Measurements from ENCODE around the gene NFATC1. TPM values are rescaled to one million over a fixed set of nuclear protein-coding genes. Genes with fewer than 3 reads are reported as not detected.

NFATC1 gene
- polyA plus RNA-seq, 2 of the 4 experiments (the other 2 are of a cell fraction) = 0.52 to 1.7 TPM

DNA sequence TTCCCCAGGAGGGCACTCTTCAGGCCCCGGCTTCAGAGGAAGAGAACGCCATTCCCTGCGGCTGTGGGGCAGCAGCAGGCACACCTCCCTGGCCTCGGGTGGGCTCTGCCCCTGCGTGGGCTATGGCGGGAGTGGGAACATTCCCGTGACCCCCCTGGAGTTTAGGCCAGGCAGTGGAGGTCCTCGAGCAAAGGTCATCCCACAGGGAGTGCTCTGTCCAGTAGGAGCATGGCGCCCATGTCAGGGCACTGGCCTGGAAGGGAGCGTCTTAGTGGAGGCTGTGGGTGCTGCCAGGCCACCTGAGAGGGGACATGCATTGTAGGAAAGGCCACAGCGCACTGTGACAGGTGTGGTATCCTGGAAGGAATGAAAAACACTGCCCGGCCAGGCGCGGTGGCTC is 9.2 kb upstream of the NFATC1 start (continued):
- TF ChIP-seq, protein P1, sequence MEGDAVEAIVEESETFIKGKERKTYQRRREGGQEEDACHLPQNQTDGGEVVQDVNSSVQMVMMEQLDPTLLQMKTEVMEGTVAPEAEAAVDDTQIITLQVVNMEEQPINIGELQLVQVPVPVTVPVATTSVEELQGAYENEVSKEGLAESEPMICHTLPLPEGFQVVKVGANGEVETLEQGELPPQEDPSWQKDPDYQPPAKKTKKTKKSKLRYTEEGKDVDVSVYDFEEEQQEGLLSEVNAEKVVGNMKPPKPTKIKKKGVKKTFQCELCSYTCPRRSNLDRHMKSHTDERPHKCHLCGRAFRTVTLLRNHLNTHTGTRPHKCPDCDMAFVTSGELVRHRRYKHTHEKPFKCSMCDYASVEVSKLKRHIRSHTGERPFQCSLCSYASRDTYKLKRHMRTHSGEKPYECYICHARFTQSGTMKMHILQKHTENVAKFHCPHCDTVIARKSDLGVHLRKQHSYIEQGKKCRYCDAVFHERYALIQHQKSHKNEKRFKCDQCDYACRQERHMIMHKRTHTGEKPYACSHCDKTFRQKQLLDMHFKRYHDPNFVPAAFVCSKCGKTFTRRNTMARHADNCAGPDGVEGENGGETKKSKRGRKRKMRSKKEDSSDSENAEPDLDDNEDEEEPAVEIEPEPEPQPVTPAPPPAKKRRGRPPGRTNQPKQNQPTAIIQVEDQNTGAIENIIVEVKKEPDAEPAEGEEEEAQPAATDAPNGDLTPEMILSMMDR (IDR thresholded peaks at IDR 0.05) = no peak

DNA sequence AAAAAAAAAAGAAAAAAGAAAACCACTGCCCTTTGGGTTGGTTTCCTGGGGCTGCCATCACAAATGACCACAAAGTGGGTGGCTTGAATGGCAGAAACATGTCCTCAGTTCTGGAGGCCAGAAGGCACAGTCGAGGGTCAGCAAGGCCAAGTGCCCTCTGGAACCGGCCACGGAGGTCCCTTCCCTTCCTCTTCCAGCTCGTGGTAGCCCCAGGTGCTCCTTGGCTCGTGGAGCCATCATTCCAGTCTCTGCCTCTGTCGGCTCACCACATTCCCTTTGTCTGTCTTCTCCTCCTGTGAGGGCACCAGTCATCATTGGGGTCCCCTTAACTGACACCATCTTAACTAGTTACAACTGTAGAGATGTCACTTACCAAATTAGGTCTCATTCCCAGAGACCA is 8.5 kb upstream of the NFATC1 start:
- DNase-seq (ENCODE audit: low read depth in 1 of 2, low spot score in 1 of 2) (no peak), FAIRE-seq (no peak), ATAC-seq (no peak)
- ChIA-PET CTCF (interaction anchor here (5.4 kb wide), 1 partner anchor 6 kb away, joined by 48 read pairs; no protein-coding TSS in a partner anchor), POLR2A (no interaction called here)
- H3K4me2 ChIP-seq = no peak overlapping the region
- H3K9me3 ChIP-seq = no peaks in the 10 kb centered on the region
- H3K27ac ChIP-seq = no peak overlapping the region
- TF ChIP-seq RAD21 (conservative IDR thresholded peaks at IDR 0.05 in 1 of 2, IDR thresholded peaks at IDR 0.05 in 1 of 2) (no peak), EHF (CRISPR knock-in tag; IDR thresholded peaks at IDR 0.05) (no peak), RARB (CRISPR knock-in tag; IDR thresholded peaks at IDR 0.05) (no peak), RFX5 (IDR thresholded peaks at IDR 0.05) (no peak), SMC3 (IDR thresholded peaks at IDR 0.05) (no peak), CEBPB (IDR thresholded peaks at IDR 0.05) (no peak), MYC (IDR thresholded peaks at IDR 0.05; ENCODE audit: borderline replicate concordance, low read length) (no peak), CBX2 (IDR thresholded peaks at IDR 0.05; ENCODE audit: borderline replicate concordance, low read depth) (no peak), ZFP36 (IDR thresholded peaks at IDR 0.05; ENCODE audit: borderline replicate concordance, partially characterized antibody) (no peak), TP53 (CRISPR knock-in tag; IDR thresholded peaks at IDR 0.05) (no peak), FOSB (CRISPR knock-in tag; IDR thresholded peaks at IDR 0.05) (no peak), KDM5A (IDR thresholded peaks at IDR 0.05) (no peak), NFE2L2 (conservative IDR thresholded peaks at IDR 0.05; ENCODE audit: low read length) (no peak), ESRRA (IDR thresholded peaks at IDR 0.05; ENCODE audit: borderline replicate concordance, low read length) (no peak)
- TF ChIP-seq, protein P2, sequence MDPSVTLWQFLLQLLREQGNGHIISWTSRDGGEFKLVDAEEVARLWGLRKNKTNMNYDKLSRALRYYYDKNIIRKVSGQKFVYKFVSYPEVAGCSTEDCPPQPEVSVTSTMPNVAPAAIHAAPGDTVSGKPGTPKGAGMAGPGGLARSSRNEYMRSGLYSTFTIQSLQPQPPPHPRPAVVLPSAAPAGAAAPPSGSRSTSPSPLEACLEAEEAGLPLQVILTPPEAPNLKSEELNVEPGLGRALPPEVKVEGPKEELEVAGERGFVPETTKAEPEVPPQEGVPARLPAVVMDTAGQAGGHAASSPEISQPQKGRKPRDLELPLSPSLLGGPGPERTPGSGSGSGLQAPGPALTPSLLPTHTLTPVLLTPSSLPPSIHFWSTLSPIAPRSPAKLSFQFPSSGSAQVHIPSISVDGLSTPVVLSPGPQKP (IDR thresholded peaks at IDR 0.05; ENCODE audit: low read depth, low read length) = no peak
- TF ChIP-seq, protein P3, sequence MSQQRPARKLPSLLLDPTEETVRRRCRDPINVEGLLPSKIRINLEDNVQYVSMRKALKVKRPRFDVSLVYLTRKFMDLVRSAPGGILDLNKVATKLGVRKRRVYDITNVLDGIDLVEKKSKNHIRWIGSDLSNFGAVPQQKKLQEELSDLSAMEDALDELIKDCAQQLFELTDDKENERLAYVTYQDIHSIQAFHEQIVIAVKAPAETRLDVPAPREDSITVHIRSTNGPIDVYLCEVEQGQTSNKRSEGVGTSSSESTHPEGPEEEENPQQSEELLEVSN (IDR thresholded peaks at IDR 0.05; ENCODE audit: borderline replicate concordance, low read depth) = no peak
- TF ChIP-seq, protein P4, sequence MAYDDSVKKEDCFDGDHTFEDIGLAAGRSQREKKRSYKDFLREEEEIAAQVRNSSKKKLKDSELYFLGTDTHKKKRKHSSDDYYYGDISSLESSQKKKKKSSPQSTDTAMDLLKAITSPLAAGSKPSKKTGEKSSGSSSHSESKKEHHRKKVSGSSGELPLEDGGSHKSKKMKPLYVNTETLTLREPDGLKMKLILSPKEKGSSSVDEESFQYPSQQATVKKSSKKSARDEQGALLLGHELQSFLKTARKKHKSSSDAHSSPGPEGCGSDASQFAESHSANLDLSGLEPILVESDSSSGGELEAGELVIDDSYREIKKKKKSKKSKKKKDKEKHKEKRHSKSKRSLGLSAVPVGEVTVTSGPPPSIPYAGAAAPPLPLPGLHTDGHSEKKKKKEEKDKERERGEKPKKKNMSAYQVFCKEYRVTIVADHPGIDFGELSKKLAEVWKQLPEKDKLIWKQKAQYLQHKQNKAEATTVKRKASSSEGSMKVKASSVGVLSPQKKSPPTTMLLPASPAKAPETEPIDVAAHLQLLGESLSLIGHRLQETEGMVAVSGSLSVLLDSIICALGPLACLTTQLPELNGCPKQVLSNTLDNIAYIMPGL (CRISPR knock-in tag; IDR thresholded peaks at IDR 0.05; ENCODE audit: borderline replicate concordance) = no peak
- TF ChIP-seq, protein P5, sequence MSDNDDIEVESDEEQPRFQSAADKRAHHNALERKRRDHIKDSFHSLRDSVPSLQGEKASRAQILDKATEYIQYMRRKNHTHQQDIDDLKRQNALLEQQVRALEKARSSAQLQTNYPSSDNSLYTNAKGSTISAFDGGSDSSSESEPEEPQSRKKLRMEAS (IDR thresholded peaks at IDR 0.05) = no peak
- TF ChIP-seq, protein P1 (IDR thresholded peaks at IDR 0.05) = no peak
- WGBS (ENCODE audit: missing lambda C conversion rate) = 60% methylated on average over 6 of the region's 6 CpGs
- H3K4me1 ChIP-seq = no peaks in the 10 kb centered on the region
- no peak overlapping the region for H3K4me3 ChIP-seq
